ENCODE data around the gene EDN2. TPM values are rescaled to one million over a fixed set of nuclear protein-coding genes. Genes with fewer than 3 reads are reported as not detected.

EDN2 gene
- total and polyA plus RNA-seq, 2 of the 8 experiments (the other 6 are each of a cell fraction or from before 2014, with no cell fraction given) = 0.32 to 0.39 TPM

GRCh38 chr1:41520951-41521752 lies 36.7 kb upstream of the EDN2 start:
- FAIRE-seq = no peak
- Histone ChIP-seq H2AK5ac (ENCODE audit: low read depth, low read length) (no peak overlapping the region), H4K91ac (replicated peaks; ENCODE audit: insufficient read length, low read length) (no peak overlapping the region), H3K9me3 (ENCODE audit: insufficient read depth in 2 of 2, low read depth in 1 of 2, low read length in 1 of 2) (no peaks in the 10 kb centered on the region; a peak in 1 of 4 replicates), H3K23ac (ENCODE audit: insufficient read length) (no peak overlapping the region), H2AFZ (ENCODE audit: low read length) (no peak overlapping the region), H3K18ac (ENCODE audit: extremely low read depth, low read length) (no peak overlapping the region), H3K9ac (replicated peaks in 1 of 4; ENCODE audit: extremely low read depth in 1 of 4, low read depth in 3 of 4, low read length in 3 of 4) (no peak overlapping the region), H4K20me1 (replicated peaks in 1 of 2; ENCODE audit: control insufficient read depth in 1 of 2, insufficient read depth in 2 of 2, low read length in 2 of 2) (no peaks in the 10 kb centered on the region), H3K36me3 (ENCODE audit: control insufficient read depth in 2 of 4, insufficient read depth in 4 of 4, low read length in 3 of 4) (no peaks in the 10 kb centered on the region), H3K4me1 (replicated peaks in 1 of 4; ENCODE audit: control insufficient read depth in 3 of 4, insufficient read depth in 4 of 4, low read length in 3 of 4) (peaks cover 0 to 8% (median 0%) of the 10 kb centered on the region in 4 experiments; a peak in 2 of 7 replicates), H3K27ac (ENCODE audit: low read depth, low read length) (no peak overlapping the region), H3K14ac (ENCODE audit: insufficient read length) (no peak overlapping the region), H3K4me2 (ENCODE audit: insufficient read depth in 1 of 2, low read depth in 2 of 2, low read length in 2 of 2) (no peak overlapping the region), H3K79me2 (ENCODE audit: control insufficient read depth in 1 of 2, insufficient read depth in 2 of 2, low read length in 2 of 2) (no peaks in the 10 kb centered on the region), H4K5ac (ENCODE audit: insufficient read length, low read depth, low read length) (no peak overlapping the region), H3K4ac (replicated peaks; ENCODE audit: insufficient read length, low read depth, low read length) (no peak overlapping the region), H4K8ac (ENCODE audit: extremely low read depth, insufficient read depth, low read length) (no peak overlapping the region; the same call in 1 of the 2 replicates), H3K27me3 (replicated peaks in 1 of 4; ENCODE audit: control insufficient read depth in 3 of 4, extremely low read depth in 1 of 4, insufficient read depth in 3 of 4, low read length in 3 of 4) (peaks cover 0 to 9% (median 5%) of the 10 kb centered on the region in 4 experiments; a peak in 5 of 7 replicates), H2BK15ac (ENCODE audit: low read length) (no peak overlapping the region), H3K4me3 (ENCODE audit: extremely low read depth in 1 of 4, insufficient read depth in 2 of 4, low read depth in 3 of 4, low read length in 4 of 4) (no peak overlapping the region), H2BK5ac (ENCODE audit: low read depth, low read length) (no peak overlapping the region), H3K23me2 (ENCODE audit: low read depth, low read length) (peaks cover 2% of the 10 kb centered on the region; the same call in 1 of the 2 replicates), H3K79me1 (ENCODE audit: low read depth, low read length) (no peaks in the 10 kb centered on the region), H2BK120ac (replicated peaks; ENCODE audit: low read depth, low read length) (no peak overlapping the region), H2BK12ac (ENCODE audit: low read depth, low read length) (peak overlapping the region; percentile 60; the same call in 1 of the 2 replicates), H3K56ac (replicated peaks; ENCODE audit: insufficient read length, low read depth, low read length) (no peak overlapping the region), H2BK20ac (ENCODE audit: low read length) (no peak overlapping the region)
- WGBS, 2 experiments (ENCODE audit: extremely low coverage in 1 of 2, insufficient coverage in 1 of 2, insufficient read length in 1 of 2, insufficient replicate concordance in 2 of 2, low coverage in 1 of 2, low lambda C conversion rate in 2 of 2, missing lambda C conversion rate in 1 of 2) = 82% methylated on average over 15 of the region's 15 CpGs; no CpG with 5 or more reads in 1 of the 2 experiments
- no peak for DNase-seq (ENCODE audit: low read depth in 1 of 2, low spot score in 2 of 2)
- ChIA-PET CTCF (ENCODE audit: partially characterized antibody) (interaction anchor here (0.8 to 5.0 kb wide), 8 partner anchors 9 to 285 kb away, joined by 3 to 40 read pairs (median 4); no protein-coding TSS in a partner anchor), POLR2A (ENCODE audit: partially characterized antibody) (interaction anchor here (1.2 kb wide), 1 partner anchor 25 kb away, joined by 3 read pairs; no protein-coding TSS in a partner anchor)
- TF ChIP-seq SIN3A (conservative IDR thresholded peaks at IDR 0.05 in 1 of 2, IDR thresholded peaks at IDR 0.05 in 1 of 2; ENCODE audit: low read depth in 1 of 2, low read length in 2 of 2) = no peak
- no peak for TF ChIP-seq ATF2 (IDR thresholded peaks at IDR 0.05; ENCODE audit: low read length)
- TF ChIP-seq CBX5 (IDR thresholded peaks at IDR 0.05; ENCODE audit: low read depth, low read length) = no peak
